PC-9 (cell line): ENCODE results near the gene SNX1.

Experiments used
- EZH2 ChIP-seq: fragments of 200-600 bp; sonication (generic); IDR thresholded peaks from 2 replicates; pipeline ENCODE4 v1.8.0; 2017; ENCODE audit warnings: antibody characterized with exemption, low read depth
- TF ChIP-seq, protein P1 (sequence below): fragments of 200-600 bp; sonication (generic); conservative IDR thresholded peaks from 2 replicates; pipeline ENCODE4 v1.6.1; 2017; ENCODE audit warnings: mixed run types, antibody characterized with exemption, mild to moderate bottlenecking, moderate library complexity

DNA sequence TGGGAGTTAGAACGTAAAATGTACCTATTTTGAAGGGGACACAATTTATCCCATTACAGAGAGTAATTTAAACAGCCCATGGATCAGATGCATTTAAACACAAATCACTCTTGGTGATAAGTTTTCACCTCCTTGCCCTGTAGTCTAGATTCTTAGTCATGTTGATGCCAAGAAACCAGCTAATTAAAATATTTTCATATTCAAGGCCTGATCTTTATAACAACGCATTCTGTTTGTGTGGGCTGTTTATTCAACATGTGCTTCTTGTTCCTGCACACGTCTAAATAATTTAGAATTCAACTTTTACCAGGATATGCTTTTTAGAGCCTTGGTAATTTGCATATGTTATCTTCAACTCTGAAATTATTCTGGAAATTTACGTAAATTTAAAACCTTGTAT lies 25.8 kb downstream of the SNX1 start:
- TF ChIP-seq, protein P1, sequence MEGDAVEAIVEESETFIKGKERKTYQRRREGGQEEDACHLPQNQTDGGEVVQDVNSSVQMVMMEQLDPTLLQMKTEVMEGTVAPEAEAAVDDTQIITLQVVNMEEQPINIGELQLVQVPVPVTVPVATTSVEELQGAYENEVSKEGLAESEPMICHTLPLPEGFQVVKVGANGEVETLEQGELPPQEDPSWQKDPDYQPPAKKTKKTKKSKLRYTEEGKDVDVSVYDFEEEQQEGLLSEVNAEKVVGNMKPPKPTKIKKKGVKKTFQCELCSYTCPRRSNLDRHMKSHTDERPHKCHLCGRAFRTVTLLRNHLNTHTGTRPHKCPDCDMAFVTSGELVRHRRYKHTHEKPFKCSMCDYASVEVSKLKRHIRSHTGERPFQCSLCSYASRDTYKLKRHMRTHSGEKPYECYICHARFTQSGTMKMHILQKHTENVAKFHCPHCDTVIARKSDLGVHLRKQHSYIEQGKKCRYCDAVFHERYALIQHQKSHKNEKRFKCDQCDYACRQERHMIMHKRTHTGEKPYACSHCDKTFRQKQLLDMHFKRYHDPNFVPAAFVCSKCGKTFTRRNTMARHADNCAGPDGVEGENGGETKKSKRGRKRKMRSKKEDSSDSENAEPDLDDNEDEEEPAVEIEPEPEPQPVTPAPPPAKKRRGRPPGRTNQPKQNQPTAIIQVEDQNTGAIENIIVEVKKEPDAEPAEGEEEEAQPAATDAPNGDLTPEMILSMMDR: no peak
- no peak for TF ChIP-seq EZH2
